HG03103 (cell line): ENCODE data around the gene RIPPLY1.
"Not testable (repeated sequence)": the region's sequence is repeated elsewhere in the genome, so short reads cannot be mapped to it uniquely, and the experiment has no call there.

Experiments used
- ATAC-seq: cut with Tn5 transposase; IDR thresholded peaks from one replicate; pipeline ENCODE4 v1.9.1; 2021; ENCODE audit warnings: low read depth; ENCODE audit not compliant: unreplicated experiment

RIPPLY1 gene

DNA sequence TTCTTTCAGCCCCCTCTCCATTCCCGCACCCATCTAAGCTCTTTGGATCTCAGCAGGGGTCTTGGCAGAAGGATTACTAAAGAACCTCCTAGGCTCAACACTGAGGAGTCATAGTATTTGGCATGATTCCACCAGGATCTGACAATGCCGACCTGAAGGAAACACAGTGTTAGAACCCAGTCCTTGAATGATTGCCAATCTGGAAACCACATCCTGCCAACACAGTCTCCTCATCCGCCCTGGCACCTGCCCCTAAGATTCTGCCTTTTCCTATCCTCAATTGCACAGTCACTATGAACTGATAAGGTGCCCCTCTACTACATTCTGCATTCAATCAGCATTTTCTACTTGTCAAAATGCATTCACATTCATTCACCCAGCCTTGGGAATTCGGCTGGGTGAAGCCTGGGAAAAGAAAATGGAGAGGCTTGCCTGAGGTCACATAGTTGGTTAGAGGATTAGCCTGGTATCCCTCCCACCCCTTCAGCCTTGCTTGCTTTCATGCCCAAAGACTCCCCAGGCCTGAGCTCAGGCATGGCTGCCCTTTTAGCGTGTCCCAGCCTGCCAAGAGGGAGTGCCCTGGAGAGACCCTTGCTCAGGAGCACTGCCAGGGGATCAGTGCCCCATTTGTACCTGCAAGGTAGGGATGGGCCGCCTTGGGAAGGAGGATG is 14.8 kb upstream of the RIPPLY1 start:
- no peak for ATAC-seq

DNA sequence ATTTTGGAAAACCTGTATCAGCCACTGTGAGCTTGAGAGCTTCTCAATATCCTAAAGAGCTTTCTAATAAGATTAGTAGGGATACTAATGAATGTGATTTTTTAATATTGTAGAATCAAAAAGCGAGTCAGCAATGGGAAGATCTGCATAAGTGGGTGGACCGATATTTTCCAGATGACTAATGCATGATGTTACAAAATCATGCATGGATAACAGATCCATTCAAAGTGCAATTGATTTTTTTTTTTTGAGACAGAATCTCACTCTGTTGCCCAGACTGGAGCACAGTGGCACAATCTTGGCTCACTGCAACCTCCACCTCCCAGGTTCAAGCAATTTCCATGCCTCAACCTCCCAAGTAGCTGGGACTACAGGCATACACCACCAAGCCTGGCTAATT is 9.7 kb upstream of the RIPPLY1 start:
- ATAC-seq, result no peak

DNA sequence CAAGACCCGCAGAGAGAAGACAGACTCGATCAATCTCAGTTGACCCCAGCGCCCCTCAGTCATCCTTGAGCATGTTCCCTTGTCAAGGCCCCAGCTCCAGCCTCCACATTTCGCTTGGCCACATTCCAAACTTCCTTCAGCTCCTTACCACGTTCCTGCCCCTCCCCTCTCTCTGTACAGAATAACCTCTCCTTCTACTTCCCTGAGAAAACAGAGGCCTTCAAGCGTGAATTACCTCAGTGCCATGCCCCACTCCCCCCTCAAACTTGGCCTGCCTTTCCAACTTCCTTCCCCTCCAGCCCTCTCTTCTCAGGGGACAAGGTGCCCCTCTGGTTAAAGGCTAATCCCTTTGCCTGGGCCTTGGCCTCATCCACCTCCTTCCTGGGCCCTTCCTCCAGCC is 3.2 kb upstream of the RIPPLY1 start:
- ATAC-seq, result no peak

DNA sequence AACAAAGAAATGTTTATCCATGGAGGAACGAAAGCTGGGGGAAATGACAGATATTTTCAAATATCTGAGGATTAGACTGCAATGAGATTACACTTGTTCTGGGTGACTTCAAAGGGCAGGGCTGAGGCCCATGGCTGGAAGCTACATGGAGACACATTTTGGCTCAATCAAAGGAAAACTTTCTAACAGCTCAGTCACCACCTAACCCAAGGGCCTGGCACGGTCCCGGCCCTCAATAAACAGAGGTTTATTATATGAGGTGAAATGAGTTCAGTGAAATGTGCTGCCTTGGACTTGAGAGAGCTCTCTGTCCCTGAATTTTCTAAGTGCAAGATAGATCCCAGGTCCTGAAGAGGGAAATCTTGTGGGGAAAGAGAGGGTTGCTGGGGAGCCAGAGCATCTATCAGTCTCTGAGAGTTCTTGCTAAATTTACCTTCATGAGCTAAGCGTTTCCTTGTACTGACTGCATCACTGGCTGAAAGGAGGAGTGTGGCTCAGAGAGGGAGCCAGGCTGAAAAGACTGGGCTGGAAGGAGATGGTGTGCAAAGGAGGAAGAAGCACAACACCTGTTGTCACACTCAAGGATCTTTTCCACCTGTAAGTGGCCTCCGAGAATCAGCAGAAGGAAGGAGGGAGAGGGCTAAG is 2.0 kb upstream of the RIPPLY1 start:
- ATAC-seq, result no peak

DNA sequence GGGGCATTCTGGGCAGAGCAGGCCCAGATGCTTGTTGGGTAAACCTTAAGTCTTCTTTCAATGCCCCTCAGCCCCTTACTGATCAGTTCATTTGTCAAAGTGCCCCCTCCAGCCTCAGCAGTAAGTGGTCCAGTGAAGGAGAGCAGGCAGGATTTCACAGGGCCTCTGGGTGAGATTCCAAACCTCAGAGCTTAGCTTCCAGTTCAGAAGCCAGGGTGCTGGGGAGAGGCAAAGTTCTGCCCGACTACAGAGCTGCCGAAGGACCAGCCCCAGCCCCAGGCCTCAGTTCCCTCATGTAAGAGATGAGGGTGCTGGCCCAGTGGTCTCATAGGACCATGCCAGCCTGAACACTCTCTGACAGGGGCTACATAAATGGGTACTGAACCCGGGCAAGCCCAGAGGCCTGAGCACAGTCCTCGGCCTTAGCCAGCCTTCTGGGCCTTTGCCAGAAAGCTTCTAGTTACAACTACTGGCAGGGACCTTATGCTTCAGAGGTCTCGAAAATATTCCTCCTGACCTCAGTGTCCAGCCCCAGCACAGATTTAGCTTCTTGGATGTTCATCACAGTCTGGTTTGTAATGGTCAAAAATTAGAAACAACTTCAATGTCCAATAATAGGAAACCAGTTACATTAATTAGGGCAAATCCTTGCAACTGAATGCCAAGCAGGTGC is 851 bp upstream of the RIPPLY1 start:
- no peak for ATAC-seq

DNA sequence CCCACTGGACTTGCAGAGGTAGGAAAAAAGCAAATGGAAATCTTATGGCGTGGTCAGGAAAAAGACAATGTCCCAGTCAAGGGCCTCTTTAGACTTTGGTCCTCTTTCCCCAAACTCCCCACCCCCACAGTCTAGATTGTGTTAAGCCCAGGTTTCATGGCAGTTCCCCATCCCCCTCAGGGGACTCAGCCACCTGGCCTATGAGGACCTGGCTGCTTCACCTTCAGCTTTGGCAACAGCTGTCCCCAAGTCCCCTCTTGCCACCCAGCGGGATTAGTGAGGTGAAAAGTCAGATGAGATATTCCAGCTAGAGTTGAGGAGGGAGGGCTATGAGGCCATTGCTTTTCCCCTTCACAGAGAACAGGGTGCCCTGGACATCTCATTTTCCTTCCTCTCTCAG is 457 bp downstream of the RIPPLY1 start:
- no peak for ATAC-seq

DNA sequence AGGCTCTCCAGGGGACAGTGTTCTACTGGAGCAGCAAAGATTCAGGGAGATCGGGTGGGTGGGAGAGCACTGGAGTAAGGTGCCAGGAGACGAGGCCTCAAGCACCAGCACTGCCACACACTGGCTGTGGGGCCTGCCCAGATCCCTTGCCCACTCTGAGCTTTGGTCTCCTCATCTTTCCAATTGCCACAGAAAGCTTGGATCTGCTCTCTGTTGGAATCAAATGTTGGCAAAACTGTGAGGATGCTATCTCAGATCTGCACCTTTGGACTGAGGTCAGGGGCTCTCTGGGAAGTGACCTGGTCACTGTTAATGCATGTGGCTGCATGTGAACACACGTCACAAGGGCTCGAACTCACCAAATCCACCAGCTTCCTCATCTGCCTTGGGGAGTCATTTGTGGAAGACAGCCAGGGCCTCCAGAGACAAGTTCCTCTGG is 1.3 kb downstream of the RIPPLY1 start:
- no peak for ATAC-seq

DNA sequence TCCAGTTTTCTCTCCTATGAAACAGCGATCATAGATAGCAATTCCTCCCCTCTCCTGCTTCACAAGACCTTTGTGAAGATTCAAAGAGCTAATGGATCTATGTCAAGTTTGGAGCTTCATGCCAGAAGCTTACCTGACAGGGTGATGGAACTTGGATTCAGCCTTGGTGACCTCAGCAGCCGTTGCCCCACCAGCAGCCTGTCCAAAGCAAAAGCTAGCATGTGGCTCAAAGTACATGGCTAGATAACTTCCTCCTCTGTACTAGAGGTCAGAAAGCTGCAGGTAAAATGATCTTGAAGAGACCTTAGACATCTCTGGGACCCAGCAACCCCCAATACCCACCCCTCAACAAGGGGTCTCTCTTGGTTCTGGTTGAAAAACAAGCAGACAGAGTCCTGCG is 1.8 kb downstream of the RIPPLY1 start:
- no peak for ATAC-seq

DNA sequence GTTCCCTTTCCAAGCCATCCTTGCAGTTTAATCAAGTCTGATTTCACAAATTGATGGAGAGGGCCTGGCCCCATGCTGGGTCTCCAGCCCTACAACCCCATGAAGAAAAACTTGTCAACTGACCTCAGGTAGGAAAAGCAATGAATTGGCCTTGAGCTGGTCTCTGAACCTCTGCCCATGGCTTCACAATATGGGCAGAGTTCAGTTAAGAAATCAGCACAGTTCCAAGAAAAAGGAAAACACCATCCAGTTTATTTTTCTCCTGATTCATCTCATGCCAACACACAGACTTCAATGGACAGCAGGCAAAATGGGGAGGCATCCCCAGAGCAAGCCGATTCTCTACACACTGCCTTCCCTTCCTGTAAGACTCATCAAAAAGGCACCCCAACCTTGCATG is 3.3 kb downstream of the RIPPLY1 start:
- ATAC-seq, result no peak

DNA sequence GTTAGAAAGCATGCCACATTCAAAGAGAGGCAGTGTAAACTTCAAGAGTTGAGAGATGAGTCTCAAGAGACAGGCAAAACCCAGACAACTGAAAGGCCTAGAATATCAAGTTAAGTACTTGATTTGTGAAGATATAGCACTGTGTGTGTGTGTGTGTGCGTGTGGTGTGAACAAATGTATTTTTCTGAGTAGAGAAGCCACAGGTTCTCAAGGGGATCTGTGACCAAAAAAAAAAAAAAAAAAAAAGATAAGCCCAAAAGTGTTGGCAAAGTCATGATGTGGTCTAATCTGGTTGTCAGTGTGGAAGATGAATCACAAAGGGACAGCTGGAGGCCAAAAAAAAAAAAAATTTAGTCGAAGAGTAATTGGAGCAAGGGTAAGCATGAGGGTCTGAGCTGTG is 3.9 kb downstream of the RIPPLY1 start:
- no peak for ATAC-seq

DNA sequence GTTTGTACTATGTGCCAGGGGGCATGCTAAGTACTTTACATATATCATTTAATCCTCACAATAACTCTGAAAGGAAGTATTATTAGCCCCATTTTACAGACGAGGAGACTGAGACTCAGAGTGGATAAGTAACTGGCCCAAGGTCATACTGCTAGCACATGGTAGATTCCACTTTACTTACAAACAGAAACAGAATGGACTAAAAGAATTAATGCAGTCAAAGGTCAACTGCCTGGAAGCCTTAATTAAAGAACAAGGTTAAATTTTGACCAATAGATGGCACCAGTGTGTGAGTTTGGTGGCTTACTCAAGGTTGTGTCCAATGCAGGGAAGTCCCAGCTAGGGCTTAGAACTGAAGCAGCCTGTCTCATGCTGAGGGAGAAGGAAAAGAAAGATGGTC is 4.7 kb downstream of the RIPPLY1 start:
- peak; percentile 62 for ATAC-seq

DNA sequence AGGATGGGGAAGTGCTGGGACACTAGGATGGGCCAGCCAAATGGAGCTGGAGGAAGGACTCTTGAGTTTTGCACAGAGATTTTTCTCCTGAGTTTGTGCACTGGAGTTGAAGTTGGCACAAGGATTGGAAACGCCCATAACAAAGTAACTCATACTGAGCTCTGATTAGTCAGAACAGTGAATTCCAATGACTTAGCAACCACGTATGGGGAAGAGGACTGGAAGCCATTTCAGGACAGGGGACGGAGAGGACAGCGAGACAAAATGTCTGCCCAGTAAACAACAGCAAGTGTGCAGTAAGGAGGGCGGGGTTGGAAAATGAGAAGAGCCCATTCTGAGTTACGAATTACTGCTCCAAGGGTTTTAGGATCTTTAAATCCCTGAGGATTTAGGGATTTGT is 5.9 kb downstream of the RIPPLY1 start:
- no peak for ATAC-seq

DNA sequence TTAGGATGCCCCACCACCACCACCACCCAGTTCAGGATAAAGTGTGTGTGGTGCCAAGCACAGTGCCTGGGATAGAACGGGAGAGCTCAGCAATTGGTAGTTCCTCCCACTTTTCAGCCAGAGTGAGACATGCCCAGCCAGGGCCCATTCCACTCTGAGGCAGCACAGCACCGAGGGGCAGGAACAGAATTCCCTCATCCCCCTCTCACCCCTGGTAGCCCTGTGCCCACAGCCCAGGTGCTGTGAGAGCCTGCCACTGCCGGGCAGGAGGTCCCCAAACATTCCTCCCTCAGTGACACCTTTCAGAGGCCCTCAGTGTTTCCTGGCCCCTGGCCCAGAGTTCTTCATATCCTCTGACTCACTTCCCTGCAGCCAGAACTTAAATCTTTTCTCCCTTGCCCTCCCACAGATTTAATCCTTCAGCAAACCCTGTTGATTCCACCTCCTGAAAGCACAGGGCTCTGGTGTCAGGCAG is 8.1 kb downstream of the RIPPLY1 start:
- ATAC-seq, result no peak

DNA sequence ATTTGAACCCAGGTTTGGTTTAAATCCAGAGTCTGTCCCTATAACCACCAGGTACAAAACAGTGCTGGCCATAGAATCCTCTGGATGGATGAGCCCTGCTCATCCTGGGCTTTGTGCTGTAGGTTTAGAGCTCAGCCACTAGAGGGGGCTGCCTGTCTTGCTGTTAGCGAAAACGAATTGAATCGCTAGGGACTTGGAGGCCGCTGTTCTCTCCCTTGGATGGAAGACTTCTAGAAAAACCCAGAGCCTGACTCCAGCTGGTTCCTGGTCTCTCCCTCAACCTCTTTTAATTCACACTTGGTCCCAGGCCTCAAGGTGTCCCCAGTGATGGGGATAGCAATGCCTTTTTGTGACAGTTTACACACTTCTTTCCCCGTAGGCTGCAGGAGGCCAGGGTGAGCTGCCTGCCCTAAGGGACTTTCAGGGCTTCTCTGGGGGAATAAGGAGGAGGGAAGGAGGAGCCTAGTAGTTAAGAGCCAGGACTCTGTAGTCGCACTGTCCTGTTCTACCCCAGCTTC is 8.7 kb downstream of the RIPPLY1 start:
- peak; percentile 85 for ATAC-seq

DNA sequence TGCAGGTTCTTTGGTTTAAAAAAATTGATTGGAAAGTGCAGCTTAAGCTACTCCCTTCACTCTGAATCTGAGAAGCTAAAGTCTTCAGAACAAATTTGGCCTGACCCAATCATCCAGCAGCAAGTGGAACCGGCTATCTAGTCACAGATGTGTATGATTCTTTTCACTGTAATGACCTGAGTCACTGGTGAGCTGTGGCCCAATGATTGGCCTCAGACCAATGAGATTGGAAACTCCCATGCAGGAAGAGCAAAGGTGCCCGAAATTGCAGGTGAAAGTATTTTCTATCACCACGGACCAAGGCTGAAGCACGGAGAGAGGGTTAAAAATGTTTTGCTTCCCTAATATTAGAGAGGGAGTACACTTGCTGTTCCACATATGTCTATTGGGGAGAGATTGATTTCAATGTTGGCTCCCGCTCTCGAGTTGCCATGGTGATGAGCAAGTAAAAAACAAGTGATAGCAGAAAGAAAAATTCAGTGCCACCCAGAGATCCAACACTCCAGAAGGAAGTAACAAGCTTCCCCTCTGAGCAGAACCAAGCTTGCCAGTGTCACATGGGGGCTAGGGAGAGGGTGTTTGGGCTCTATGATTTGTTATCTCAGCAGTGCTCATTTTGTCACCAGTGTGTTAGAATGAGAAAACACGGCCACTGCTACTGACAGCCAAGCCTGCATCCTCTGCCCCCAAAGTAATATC is 11.2 kb downstream of the RIPPLY1 start:
- no peak for ATAC-seq

DNA sequence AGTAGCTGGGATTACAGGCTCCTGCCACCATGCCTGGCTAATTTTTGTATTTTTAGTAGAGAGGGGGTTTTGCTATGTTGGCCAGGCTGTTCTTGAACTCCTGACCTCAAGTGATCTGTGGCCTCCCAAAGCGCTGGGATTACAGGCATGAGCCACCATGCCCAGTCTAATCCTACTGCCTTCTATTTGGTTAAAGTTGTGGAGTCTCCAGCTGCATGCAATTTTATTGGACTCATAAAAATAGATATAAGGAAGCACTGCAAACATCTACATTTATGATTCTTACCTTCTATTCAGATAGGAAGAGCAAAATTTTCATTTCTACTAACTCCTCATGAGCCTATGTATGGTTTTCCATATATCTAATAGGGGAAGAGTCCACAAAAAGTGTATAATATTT is 13.7 kb downstream of the RIPPLY1 start:
- ATAC-seq, result no peak

DNA sequence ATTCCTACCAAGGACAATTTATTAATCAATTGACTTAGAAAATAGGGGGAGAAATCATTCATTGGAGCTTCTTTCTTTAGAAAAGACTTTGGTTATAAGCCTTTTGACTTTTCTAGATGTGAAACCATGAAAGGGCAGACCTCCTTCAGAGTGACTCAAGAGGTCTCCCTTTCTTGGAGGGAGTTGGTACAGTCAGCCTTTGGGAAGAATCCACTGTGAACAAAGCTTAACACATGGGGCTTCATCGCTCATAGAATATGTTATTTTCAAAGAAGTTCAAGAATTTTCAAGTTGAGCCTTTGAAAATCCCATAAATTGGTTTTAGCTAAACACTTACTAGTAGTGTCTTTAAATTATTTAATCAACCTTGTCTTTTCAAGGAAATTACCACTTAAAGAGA is 28.0 kb downstream of the RIPPLY1 start:
- no peak for ATAC-seq

DNA sequence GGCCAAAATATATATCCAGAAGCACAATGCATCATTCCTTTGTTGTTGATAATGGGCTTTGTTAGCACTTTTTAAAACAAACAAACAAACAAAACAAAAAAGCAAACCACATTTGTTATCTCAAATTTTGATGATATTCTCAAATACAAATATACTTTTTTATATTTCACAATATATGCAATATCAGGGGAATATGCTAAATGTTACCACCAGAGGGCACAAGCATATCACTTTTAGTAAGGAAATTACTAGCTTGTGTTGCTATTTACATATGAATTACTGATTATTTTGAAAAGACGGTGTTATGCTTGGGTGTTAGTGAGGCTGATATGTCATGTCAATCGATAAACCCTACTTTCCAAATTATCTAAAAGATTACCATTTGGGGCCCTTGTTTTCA is 29.1 kb downstream of the RIPPLY1 start:
- ATAC-seq, result no peak

DNA sequence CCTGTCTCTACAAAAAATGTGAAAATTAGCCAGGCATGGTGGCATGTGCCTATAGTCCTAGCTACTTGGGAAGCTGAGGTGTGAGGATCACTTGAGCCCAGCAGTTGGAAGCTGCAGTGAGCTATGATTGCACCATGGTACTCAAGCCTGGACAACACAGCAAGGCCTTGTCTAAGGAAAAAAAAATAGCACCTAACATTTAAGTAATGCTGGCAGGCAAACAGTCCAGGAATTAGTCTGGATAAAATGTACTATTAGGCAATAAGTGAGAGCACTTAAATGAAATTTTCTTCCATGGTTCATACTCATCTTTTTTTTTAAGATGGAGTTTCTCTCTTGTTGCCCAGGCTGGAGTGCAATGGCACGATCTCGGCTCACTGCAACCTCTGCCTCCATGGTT is 30.3 kb downstream of the RIPPLY1 start:
- ATAC-seq, result not testable (repeated sequence)

DNA sequence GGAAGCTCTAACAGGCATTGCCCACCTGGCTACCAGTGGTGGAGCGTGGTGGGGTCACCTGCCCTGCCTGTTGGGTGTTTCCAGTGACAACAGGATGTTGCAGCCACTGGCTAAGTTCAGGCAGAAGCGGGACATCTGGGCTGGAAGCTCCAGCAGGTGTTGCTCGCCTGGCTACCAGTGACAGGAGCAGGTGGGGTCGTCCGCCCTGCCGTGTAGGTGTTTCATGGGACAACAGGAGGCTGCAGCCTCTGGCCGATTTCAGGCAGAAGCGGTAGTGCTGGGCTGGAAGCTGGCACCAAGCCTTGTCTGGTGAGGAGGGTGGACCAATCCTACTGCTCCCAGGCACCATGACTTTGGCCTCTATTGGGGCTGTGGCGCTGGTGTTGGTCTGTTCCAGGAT is 39.4 kb downstream of the RIPPLY1 start:
- no peak for ATAC-seq
